ENCODE results near the gene PSEN2.

GRCh38 chr1:226870401-226871279 lies at the start of gene PSEN2:
- TF ChIP-seq CTCF (conservative IDR thresholded peaks at IDR 0.05; ENCODE audit: low read depth, low read length) (no peak), EZH2 (IDR thresholded peaks at IDR 0.05; ENCODE audit: borderline replicate concordance, low read depth, low read length, poor library complexity, severe bottlenecking) (no peak)

All from A673 (cell line).